NCI-H146 (cell line): ENCODE results near the gene GRK3.

Source experiments
- DNase-seq: peaks from one replicate; lab custom pipeline; 2025; lab: John Stamatoyannopoulos, UW

Gene GRK3

DNA sequence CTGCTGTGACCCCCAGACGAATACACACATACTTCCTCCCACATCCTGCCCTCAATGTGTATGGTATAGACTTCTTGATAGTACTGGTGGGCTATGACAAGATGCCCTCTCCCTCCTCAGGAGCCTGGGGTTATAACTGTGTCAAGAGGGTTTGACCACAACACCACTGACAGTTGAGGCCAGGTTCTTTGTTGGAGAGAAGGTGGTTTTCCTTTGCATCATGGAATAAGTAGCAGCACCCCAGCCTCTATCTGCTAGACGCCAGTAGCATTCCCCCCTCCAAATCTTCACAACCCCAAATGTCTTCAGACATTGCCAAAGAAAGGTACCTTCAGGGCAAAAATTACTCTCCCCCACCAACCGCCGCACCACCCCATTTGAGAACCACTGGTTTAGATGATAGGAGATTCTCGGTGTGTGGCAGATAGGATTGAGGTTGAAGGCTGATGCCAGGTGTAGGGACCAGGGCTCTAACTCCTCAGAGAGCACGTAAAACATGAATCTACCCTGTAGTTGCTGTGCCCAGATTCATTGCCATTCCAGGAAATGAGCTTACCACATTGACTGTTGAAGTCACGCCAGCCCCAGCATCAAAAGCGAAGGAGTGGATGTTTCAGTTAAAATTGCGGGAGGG lies 172.0 kb downstream of the GRK3 start:
- no peak for DNase-seq

DNA sequence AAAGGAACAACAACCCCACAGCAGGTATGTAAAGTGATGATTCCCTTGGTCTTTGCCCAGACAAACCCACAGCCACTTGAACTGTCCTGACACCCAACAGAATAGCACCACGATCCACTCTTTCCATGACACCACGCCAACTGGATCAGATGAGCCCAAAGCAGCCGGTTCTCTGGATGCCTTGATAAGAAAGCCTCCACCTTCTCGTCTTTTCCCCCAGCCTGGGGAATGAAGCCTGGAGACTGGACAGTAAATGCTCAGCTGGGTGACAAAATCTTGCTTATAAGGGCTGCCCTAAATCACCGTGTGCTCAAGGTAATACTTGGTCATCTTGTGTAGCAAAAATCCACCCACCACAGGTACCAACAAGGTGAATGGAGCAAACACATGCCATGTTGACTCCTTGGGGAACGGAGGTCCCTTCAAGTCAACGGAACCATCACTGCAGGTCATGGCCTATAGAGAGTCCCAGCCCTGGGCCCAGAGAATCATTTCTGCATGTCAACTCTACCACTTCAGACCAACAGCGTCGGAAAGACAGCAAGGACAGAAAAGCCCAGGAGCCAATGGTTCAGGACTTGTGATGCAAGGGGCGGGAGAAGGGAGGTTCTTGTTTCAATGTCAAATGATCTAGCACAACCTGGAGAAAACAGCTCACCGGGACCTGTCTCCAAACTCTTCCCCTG lies 175.3 kb downstream of the GRK3 start:
- DNase-seq = no peak

- no peak for DNase-seq
Observed at GRCh38 chr22:25741692-25742626, 177.5 kb downstream of the GRK3 start, which contains the start of gene MYO18B. TSS of gene MYO18B (plus strand) at chr22:25742188. CDS start at chr22:25761093, 18,905 bp downstream.

- DNase-seq = no peak
Observed at GRCh38 chr22:25742918-25743708, 178.6 kb downstream of the GRK3 start.

- DNase-seq = no peak
Observed at GRCh38 chr22:25744694-25745093, 180.2 kb downstream of the GRK3 start.

DNA sequence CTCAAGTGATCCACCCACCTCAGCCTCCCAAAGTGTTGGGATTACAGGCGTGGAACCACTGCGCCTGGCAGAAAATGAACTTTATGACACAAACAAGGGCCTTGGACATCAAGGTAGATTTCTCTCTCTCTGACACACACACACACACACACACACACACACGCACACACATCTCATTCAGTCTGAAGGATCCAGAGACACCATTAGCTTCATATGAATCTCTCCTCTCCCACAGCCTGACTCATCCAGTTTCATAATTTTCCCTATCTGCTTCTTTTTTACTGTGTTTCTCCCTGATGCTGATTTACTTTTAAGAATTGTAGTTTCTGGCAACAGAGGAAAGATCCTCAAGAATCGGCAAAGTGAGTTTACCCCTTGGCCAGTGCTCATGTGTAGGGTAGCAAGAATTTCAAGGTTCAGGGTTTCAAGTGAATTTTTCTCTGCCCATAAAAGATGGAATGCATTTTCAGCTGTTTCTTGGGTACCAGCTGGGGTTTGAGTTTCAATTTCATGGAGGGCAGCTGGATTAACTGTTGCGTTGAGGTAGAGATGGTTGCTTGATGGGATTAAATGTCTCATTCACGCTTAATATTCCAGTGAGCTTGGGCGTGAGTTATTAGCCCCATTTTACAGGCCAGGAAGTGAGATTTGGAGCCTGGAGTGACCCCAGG lies 181.0 kb downstream of the GRK3 start:
- no peak for DNase-seq

GRCh38 chr22:25746012-25746373 lies 181.5 kb downstream of the GRK3 start:
- DNase-seq = no peak

GRCh38 chr22:25747245-25747944 lies 182.9 kb downstream of the GRK3 start:
- peak; percentile 55 for DNase-seq

DNA sequence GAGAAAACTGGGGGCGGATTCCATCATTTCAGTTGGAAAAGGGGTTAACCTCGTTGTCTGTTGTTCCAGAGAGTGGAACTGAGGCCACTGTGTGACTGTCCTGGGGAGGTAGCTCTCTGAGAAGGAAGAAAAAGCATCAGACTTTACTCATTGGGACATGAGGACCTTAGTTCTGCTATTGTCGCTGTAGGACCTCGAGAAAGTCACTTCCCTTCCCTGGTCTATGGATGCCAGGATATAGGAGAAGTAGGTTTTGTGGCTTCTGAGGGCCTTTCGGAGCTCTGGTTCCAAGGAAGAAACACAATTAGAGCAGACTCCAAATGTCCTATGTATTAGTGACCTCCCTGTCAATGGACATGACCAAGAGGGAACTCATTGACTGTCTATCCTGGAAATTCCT lies 183.7 kb downstream of the GRK3 start:
- DNase-seq = no peak

DNA sequence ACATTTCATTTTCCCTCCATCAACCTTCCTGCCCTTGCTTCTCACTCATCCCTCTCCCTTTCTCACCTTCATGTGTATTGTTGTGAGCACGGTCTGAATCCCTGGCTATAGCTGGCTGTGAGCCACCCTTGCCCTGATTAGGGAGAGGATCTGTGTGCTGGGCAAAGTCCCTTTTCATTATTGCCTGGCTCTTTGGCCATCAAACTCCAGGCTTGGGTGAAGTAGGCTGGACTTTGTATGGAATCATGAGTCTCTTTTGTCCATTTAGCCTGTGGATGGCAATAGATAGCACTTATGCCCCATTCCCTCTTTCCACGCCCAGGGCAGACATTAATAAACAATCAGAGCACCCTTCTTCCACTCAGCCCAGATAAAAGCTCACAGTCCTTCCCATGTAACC lies 184.2 kb downstream of the GRK3 start:
- DNase-seq = no peak

DNA sequence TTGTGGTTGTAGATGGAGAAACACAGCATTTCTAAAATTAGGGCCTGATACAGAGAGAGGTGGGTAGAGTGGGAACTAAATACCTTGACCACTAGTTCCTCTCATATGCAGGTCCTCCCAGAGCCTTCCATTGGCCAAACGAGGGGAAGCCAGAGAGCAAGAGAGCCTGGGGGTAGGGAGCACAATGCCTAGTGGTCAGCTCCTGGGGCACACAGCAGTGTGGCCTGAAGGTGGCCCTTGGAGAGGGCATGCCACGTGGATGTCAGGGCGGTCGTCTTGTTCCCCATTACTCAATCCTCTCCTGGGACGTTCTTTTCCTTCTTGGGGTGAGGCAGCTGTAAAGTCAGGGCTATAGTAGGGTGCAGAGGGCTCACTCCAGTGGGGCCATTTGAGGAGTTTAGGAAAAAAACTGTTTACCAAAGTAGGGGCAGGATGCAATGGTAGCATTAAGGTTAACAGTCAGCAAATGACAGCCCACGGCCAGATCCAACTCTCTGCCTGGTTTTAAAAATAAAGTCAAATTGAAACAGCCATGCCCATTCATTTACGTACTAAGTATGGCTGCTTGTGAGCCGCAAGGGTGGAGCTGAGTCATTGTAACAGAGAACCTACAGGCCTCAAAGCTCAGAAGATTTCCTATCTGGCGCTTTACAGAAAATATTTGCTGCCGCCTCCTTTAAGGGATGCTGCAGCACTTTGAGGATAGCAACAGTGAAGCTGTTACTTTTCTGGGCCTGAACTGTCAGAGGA lies 185.1 kb downstream of the GRK3 start:
- no peak for DNase-seq

- no peak for DNase-seq
Observed at GRCh38 chr22:25750569-25751173, 186.2 kb downstream of the GRK3 start.

DNA sequence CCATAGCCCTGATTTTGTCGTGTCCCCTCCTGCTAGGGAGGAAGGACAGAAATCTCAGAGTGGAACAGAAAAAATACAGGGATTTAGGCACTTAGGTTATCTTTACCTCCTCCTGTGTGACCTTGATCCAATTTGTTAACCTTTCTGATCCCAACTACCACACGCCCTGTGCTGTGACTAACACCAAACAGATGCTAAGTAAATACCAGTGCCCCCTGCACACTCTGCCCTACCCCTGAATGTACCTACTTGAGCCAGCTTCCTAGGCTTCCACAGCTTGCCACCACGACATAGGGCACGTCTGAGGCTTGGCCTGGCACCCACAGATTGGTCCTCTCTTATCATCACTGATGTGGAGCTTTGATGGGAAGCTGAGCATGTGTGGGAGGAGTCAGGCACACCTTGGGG lies 186.7 kb downstream of the GRK3 start:
- DNase-seq = no peak

- no peak for DNase-seq
Observed at GRCh38 chr22:25752615-25753214, 188.2 kb downstream of the GRK3 start.

GRCh38 chr22:25753252-25753651 lies 188.8 kb downstream of the GRK3 start:
- no peak for DNase-seq

GRCh38 chr22:25754527-25755202 lies 190.2 kb downstream of the GRK3 start:
- no peak for DNase-seq

DNA sequence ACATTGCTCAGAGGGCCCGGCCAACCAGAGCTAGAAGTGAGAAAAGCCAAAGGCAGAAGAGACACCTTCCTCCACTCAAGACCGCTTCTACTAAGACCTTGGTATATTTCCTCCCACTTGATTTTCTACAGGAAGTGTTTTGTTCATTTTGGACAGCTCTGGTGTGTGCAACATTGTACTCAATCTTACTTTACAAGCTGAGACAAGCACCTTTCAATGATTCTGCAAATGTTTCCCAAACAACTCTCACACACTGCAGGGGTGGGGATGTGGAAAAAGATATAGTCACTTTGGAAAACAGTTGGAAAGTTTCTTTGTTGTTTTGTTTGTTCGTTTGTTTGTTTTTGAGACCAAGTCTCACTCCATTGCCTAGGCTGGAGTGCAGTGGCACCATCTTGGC lies 193.2 kb downstream of the GRK3 start:
- no peak for DNase-seq

DNA sequence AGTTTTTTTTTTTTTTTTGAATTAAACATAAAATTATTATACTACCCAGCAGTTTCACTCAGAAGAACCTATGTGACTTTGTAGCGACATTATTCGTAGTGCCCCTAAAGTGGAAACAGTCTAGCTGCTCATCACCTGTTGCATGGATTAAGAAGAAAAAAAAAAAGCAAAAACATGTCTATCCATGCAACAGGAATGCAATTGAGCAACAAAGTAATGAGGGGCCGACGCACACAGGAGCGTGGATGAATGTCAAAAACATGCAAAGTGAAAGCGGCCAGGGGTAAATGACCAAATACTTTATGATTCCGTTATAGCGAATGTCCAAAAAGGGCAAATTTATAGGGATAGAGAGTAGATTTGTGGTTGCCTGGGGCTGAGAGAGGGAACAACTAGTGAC lies 193.8 kb downstream of the GRK3 start:
- no peak for DNase-seq

- DNase-seq = no peak
Observed at GRCh38 chr22:25759825-25760231, 195.4 kb downstream of the GRK3 start.
